HG03460 (cell line): ENCODE results near the gene CDH23.

Experiments used
- ATAC-seq: cut with Tn5 transposase; IDR thresholded peaks from one replicate; pipeline ENCODE4 v1.9.1; 2021; ENCODE audit not compliant: unreplicated experiment

Gene CDH23

GRCh38 chr10:71852355-71852937 lies 455.7 kb downstream of the CDH23 start:
- no peak for ATAC-seq

GRCh38 chr10:71854031-71854430 lies 457.3 kb downstream of the CDH23 start:
- ATAC-seq, result no peak

GRCh38 chr10:71856619-71857018 lies 459.9 kb downstream of the CDH23 start:
- no peak for ATAC-seq

- no peak for ATAC-seq
Observed at GRCh38 chr10:71857934-71858890, 461.5 kb downstream of the CDH23 start.

GRCh38 chr10:71860243-71861029 lies 463.7 kb downstream of the CDH23 start:
- no peak for ATAC-seq

- ATAC-seq, result no peak
Observed at GRCh38 chr10:71863203-71863602, 466.5 kb downstream of the CDH23 start.

GRCh38 chr10:71864911-71865361 lies 468.2 kb downstream of the CDH23 start:
- no peak for ATAC-seq
